HG02973 (cell line): ENCODE data around the gene CIC.
A peak's percentile ranks its signal among the peaks of the same experiment; 100 is the strongest.
"Not testable (repeated sequence)": the region's sequence is repeated elsewhere in the genome, so short reads cannot be mapped to it uniquely, and the experiment has no call there.

Experiments
- ATAC-seq: cut with Tn5 transposase; IDR thresholded peaks from one replicate; pipeline ENCODE4 v1.9.1; 2021; ENCODE audit warnings: moderate library complexity; ENCODE audit not compliant: unreplicated experiment

The CIC gene

GRCh38 chr19:42254089-42254849, 14.8 kb upstream of the CIC start:
- ATAC-seq, result no peak

DNA sequence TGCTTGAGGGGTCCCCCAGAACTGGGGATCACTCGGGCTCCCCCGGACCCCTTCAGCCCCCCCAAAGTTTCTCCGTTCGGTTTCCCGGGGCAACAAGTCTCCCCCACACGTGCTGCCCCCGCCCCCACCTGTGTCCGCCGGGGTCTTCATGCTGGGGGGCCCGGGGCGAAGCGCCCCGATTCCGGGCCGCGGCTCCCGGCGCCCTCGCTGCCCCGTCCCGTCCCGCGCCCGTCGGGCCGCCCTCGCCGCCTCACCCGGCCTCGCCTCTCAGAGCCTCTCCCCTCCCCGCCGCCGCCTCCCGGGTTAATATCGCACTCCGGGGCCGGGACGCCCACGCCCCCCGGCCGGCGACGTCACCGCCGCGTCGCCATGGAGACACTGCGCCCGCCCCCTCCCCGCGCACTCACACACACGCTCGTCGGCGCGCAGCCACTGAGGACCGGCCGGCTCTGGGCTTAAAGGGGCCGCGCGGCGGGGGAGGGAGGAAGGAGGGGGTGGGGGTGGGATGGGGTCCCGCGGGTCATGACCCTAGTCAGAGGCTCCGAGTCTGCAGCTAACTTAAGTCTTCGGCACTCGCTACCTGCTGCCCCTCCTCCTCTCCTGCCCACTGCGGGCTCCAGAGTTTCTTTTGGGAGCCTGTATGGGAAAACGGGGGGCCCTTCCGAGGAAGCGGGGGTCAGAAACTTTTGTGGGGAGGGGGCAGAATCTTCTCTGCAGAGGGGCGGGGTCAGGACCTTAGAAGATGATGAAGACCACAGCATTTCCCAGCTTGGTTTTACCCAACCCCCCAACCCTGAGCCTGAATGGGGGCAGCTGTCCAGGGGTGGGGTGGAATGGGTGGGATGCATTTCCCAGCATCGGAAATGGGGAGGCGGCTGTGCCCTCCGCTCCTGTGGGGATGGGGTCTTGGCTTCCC, 13.9 kb upstream of the CIC start, which contains the start of gene ERF:
ERF (minus strand) TSS at position 279 of the 916 bp plus-strand sequence; CDS start at position 150, 129 bp downstream.
- ATAC-seq, result peak; percentile 59

- ATAC-seq, result no peak
These were observed 13.0 kb upstream of the CIC start for GRCh38 chr19:42255766-42256745.

DNA sequence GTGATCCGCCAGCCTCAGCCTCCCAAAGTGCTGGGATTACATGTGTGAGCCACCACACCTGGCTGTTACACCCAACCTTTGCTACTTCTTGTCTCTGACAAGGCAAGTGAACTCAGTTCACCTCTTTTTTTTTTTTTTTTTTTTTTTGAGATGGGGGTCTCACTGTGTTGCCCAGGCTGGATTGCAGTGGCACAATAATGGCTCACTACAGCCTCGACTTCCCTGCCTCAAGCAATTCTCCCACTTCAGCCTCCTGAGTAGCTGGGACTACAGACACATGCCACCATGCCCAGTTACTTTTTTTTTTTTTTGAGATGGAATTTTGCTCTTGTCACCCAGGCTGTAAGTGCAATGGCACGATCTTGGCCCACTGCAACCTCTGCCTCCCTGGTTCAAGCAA, 11.2 kb upstream of the CIC start:
- not testable (repeated sequence) for ATAC-seq

- ATAC-seq, result no peak
These were observed 7.3 kb upstream of the CIC start for GRCh38 chr19:42261763-42262162.

DNA sequence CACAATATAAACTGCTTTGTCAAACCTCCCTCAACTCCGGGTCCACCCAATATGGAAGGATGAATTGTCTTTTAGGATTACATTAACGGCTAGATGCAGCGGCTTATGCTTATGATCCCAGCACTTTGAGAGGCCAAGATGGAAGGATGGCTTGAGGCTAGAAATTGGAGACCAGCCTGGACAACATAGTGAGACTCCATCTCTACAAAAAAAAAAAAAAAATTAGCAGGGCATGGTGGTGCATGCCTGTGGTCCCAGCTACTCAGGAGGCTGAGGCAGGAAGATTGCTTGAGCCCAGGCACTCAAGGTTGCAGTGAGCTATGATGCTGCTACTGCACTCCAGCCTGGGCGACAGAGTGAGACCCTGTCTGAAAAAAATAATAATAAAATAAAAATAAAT, 2.9 kb upstream of the CIC start:
- ATAC-seq, result not testable (repeated sequence)

DNA sequence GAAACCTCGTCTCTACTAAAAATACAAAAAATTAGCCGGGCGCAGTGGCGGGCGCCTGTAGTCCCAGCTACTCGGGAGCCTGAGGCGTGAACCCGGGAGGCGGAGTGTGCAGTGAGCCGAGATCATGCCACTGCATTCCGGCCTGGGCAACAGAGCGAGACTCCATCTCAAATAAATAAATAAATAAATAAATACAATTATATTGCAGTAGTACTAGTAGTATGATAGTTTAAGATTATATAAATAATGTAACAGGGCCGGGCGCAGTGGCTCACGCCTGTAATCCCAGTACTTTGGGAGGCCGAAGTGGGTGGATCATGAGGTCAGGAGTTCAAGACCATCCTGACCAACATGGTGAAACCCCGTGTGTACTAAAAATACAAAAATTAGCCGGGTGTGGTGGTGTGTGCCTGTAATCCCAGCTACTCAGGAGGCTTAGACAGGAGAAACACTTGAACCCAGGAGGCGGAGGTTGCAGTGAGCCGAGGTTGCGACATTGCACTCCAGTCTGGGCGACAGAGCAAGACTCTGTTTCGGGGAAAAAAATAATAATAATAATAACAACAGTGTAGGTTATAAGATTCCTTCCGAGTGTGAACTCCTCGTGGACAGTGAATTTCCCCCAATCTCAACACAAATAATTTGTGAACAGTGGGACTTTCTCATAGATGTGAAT, 2.0 kb upstream of the CIC start:
- ATAC-seq, result not testable (repeated sequence)

GRCh38 chr19:42267644-42268141, 1.4 kb upstream of the CIC start:
- ATAC-seq, result no peak

DNA sequence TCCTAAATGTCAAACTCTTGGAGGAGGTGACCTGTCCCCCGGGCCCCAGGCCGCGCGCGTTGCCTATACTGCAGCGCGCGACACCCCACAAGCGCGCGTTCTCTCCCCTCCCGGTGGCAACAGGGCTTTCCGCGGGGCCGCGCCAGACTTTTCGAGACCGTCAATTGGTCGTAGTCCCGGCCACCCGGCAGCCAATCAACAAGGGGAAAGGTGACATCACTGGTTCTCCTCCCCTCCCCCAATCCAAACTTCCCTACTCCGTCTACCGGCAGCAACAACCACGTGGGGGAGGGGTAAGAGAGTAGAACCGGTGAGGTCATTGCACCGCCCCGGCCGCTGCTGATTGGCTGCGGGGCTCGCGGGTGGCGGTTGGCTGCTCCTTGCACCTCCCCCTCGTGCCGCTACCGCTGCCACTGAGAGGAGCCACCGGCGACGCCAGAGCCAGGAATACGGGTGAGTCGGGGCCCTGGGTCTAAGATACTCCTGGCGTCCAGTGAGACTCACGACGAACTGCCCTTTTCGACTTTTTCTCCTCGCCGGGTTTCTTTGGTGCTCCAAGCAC, 829 bp upstream of the CIC start:
- peak; percentile 42 for ATAC-seq

GRCh38 chr19:42269478-42270345, 660 bp downstream of the CIC start:
- ATAC-seq, result no peak

GRCh38 chr19:42270346-42271044, 1.4 kb downstream of the CIC start:
- ATAC-seq, result no peak

DNA sequence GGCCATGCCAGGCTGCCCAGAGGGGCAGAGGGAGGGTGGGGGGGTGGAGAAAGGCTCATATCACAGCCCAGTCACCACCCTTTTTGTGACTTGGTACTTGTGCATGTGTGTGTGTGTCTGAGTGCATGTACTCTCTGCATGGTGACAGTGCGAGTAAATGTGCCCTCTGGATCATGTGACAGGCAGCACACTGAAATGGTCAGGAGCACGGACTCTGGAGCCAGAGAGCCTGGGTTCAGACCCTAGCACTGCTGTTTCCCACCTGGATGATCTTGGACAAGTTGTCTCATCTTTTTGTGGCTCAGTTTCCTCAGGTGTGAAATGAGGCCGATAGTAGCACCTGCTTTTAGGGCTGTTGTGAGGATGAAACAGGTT, 2.0 kb downstream of the CIC start:
- no peak for ATAC-seq

DNA sequence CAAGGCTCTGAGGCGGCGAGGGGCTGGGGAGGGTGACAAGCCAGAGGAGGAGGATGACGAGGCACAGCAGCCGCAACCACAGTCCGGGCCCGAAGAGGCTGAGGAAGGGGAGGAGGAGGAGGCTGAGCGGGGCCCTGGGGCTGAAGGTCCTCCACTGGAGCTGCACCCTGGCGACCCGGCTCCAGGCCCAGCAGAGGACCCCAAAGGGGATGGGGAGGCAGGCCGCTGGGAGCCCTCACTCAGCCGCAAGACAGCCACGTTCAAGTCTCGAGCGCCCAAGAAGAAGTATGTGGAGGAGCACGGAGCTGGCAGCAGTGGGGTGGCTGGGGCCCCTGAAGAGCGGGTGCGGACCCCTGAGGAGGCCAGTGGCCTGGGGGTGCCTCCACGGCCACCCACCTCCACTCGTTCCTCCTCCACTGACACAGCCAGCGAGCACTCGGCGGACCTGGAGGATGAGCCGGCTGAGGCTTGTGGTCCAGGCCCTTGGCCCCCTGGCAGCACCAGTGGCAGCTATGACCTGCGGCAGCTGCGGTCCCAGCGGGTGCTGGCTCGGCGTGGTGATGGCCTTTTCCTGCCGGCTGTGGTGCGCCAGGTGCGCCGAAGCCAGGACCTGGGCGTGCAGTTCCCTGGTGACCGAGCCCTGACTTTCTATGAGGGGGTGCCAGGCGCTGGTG, 2.9 kb downstream of the CIC start:
- ATAC-seq, result no peak

DNA sequence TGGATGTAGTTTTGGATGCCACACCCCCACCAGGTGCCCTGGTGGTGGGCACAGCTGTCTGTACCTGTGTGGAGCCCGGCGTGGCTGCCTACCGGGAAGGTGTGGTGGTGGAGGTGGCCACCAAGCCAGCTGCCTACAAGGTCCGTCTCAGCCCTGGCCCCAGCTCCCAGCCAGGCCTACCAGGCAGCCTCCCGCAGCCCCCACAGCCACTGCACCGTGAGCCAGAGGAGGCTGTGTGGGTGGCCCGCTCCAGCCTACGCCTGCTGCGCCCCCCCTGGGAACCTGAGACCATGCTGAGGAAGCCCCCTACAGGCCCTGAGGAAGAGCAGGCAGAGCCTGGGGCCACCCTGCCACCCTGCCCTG, 3.5 kb downstream of the CIC start:
- no peak for ATAC-seq

DNA sequence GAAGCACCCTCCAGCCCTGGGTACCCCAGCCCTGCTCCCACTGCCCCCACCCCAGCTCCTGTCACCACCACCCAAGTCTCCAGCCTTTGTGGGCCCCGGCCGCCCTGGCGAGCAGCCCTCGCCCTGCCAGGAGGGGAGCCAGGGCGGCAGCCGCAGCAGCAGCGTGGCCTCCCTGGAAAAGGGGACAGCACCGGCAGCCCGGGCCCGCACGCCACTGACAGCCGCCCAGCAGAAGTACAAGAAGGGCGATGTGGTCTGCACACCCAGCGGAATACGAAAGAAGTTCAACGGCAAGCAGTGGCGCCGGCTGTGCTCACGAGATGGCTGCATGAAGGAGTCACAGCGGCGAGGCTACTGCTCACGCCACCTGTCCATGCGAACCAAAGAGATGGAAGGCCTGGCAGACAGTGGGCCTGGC, 3.9 kb downstream of the CIC start:
- no peak for ATAC-seq

- no peak for ATAC-seq
These were observed 4.5 kb downstream of the CIC start for GRCh38 chr19:42273407-42274064.

GRCh38 chr19:42274065-42274682, 5.1 kb downstream of the CIC start:
- no peak for ATAC-seq
